NCI-H460 (cell line): Measurements from ENCODE around the gene FZD2. TPM values are rescaled to one million over a fixed set of nuclear protein-coding genes. Genes with fewer than 3 reads are reported as not detected.

Source experiments
- DNase-seq: peaks from one replicate; pipeline ENCODE4 v3.0.0-alpha.2; 2016; ENCODE audit warnings: low read depth; ENCODE audit errors: extremely low read depth
- total RNA-seq: library from RNA; depleted of rRNA; stranded (reverse); fragments of >200 nt; shearing (Covaris generic); gene quantifications from 2 replicates; pipeline ENCODE4 v1.2.3, GENCODE V29; 2014; rRNA removed

The FZD2 gene
- total RNA-seq, 1 experiment from 2014 or later = 1.7 TPM

- no peak for DNase-seq
Observed at GRCh38 chr17:44604768-44605485, 47.6 kb downstream of the FZD2 start.

DNA sequence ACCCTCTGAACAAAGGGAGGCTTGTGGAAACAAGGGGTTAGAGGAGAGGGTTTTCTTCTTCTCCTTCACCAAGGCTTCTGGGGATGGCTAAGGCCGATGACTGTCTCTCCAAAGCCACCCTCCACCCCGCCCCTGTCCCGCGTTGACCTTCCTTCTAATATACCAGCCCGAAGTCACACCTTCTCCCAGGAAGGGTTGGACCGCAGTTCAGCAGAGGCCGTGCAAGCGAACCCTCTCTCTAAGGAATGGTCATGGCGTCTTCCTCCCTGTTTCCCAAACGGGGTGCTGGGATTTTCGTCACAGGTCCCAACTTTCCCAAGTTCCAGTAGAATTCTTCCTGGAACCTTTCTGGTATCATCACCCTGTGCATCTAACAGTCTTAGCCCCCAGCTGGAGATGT lies 49.4 kb downstream of the FZD2 start:
- DNase-seq = no peak

GRCh38 chr17:44607836-44608690 lies 50.8 kb downstream of the FZD2 start:
- DNase-seq = no peak

GRCh38 chr17:44608727-44609435 lies 51.6 kb downstream of the FZD2 start:
- no peak for DNase-seq

DNA sequence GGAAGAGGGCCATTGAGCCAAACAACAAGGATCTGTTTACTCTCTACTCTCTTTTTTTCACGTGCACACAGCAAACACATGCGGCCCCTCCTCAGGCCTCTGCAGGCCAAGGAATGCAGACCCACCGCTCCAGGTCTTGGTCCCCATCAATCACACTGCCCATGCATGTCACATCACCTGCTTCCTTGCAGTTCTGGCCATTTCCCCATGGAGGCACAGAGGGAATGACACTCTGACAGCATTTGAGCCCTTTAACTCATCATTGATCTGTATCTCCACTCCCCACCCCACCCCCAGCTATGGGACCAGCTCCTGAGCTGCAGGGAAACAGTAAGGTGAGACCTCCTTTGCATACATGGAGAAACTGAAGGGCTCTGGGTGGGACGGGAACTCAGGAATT lies 53.0 kb downstream of the FZD2 start:
- DNase-seq = no peak

Other genes starting within 250 kb of the FZD2 start
- not detected in 2 replicates for gene RUNDC3A, start 248.9 kb upstream of the FZD2 start, total RNA-seq
- 116 and 127 TPM in 2 replicates for gene SLC25A39, start 232.7 kb upstream of the FZD2 start, total RNA-seq
- 138 and 165 TPM in 2 replicates for gene GRN, start 212.2 kb upstream of the FZD2 start, total RNA-seq
- gene FAM171A2, start 193.6 kb upstream of the FZD2 start, total RNA-seq = 2.8 and 3.0 TPM in 2 replicates
- 7.6 and 10.2 TPM in 2 replicates for gene ITGA2B, start 167.8 kb upstream of the FZD2 start, total RNA-seq
- 17.8 and 20.0 TPM in 2 replicates for gene GPATCH8, start 54.1 kb upstream of the FZD2 start, total RNA-seq
- 0.75 and 0.82 TPM in 2 replicates for gene MEIOC, start 99.0 kb downstream of the FZD2 start, total RNA-seq
- 46.0 and 49.1 TPM in 2 replicates for gene CCDC43, start 132.3 kb downstream of the FZD2 start, total RNA-seq
- gene DBF4B, start 151.2 kb downstream of the FZD2 start, total RNA-seq = 11.5 and 12.9 TPM in 2 replicates
- gene ADAM11, start 201.5 kb downstream of the FZD2 start, total RNA-seq = 0.75 and 0.94 TPM in 2 replicates